OCI-LY3 (cell line): ENCODE results near the gene FAM110A.

Source experiments
- CTCF ChIP-seq: fragments of 200-600, 300-600 bp; sonication (generic); IDR thresholded peaks from 2 replicates; pipeline ENCODE4 v1.5.1; 2014; ENCODE audit warnings: antibody characterized with exemption, low read length, low read depth
- EZH2phosphoT487 ChIP-seq: fragments of 200-600 bp; shearing (Covaris generic); IDR thresholded peaks from 2 replicates; pipeline ENCODE4 v1.6.1; 2018; ENCODE audit warnings: antibody characterized with exemption, mixed run types, low read depth

GRCh38 chr20:819680-820322 lies 13.7 kb upstream of the FAM110A start:
- TF ChIP-seq CTCF (no peak), EZH2phosphoT487 (no peak)
